HTERT RPE-1 (cell line): ENCODE data around the gene TENM4.

Experiments used
- in situ Hi-C: fragments of 300-500 bp; cut with MboI; formaldehyde crosslinking; loops from 4 replicates; pipeline ENCODE4 v1.14.3; 2020; ENCODE audit warnings: low sequenced_read_pairs

The TENM4 gene

GRCh38 chr11:78740199-78741071 is 700.4 kb downstream of the TENM4 start:
- in situ Hi-C loops: no loop called here

- in situ Hi-C loops: no loop called here
Observed at GRCh38 chr11:78737891-78738290, 702.9 kb downstream of the TENM4 start.

- in situ Hi-C loops: no loop called here
Observed at GRCh38 chr11:78737301-78737700, 703.5 kb downstream of the TENM4 start.

GRCh38 chr11:78735711-78736110 is 705.1 kb downstream of the TENM4 start:
- in situ Hi-C loops: no loop called here

GRCh38 chr11:78733031-78733430 is 707.8 kb downstream of the TENM4 start:
- in situ Hi-C loops: no loop called here

- in situ Hi-C loops: no loop called here
Observed at GRCh38 chr11:78732246-78732645, 708.6 kb downstream of the TENM4 start.

GRCh38 chr11:78731027-78731426 is 709.8 kb downstream of the TENM4 start:
- in situ Hi-C loops: no loop called here

- in situ Hi-C loops: no loop called here
Observed at GRCh38 chr11:78730267-78730824, 710.5 kb downstream of the TENM4 start.

- in situ Hi-C loops: no loop called here
Observed at GRCh38 chr11:78727816-78728215, 713.0 kb downstream of the TENM4 start.

GRCh38 chr11:78725200-78725599 is 715.6 kb downstream of the TENM4 start:
- in situ Hi-C loops: no loop called here

GRCh38 chr11:78722786-78723185 is 718.0 kb downstream of the TENM4 start:
- in situ Hi-C loops: no loop called here

- in situ Hi-C loops: no loop called here
Observed at GRCh38 chr11:78720281-78720989, 720.4 kb downstream of the TENM4 start.

- in situ Hi-C loops: no loop called here
Observed at GRCh38 chr11:78717041-78717440, 723.8 kb downstream of the TENM4 start.

- in situ Hi-C loops: no loop called here
Observed at GRCh38 chr11:78715639-78716311, 725.1 kb downstream of the TENM4 start.

GRCh38 chr11:78714539-78714938 is 726.3 kb downstream of the TENM4 start:
- in situ Hi-C loops: no loop called here

- in situ Hi-C loops: no loop called here
Observed at GRCh38 chr11:78711735-78712134, 729.1 kb downstream of the TENM4 start.

GRCh38 chr11:78710417-78710816 is 730.4 kb downstream of the TENM4 start:
- in situ Hi-C loops: no loop called here

GRCh38 chr11:78708388-78708787 is 732.4 kb downstream of the TENM4 start:
- in situ Hi-C loops: no loop called here

GRCh38 chr11:78706551-78706950 is 734.3 kb downstream of the TENM4 start:
- in situ Hi-C loops: no loop called here

GRCh38 chr11:78704811-78705210 is 736.0 kb downstream of the TENM4 start:
- in situ Hi-C loops: no loop called here

GRCh38 chr11:78699609-78700135 is 741.2 kb downstream of the TENM4 start:
- in situ Hi-C loops: no loop called here
